GM12891 (cell line): Measurements from ENCODE around the gene MORN2.

Experiments used
- DNase-seq: peaks from one replicate; pipeline ENCODE4 v3.0.0; 2011; ENCODE audit warnings: low spot score; ENCODE audit not compliant: insufficient read length
- FAIRE-seq: peaks from 2 replicates; lab custom pipeline; 2011; peaks lifted over from hg19 to GRCh38; lab: Jason Lieb, UNC
- PAX5 ChIP-seq: IDR thresholded peaks from 2 replicates; pipeline ENCODE4 v1.6.1; 2011; ENCODE audit warnings: low read length, moderate library complexity, mild to moderate bottlenecking; ENCODE audit not compliant: insufficient read depth, severe bottlenecking
- POLR2A ChIP-seq: IDR thresholded peaks from 2 replicates; pipeline ENCODE4 v1.6.1; 2011; ENCODE audit warnings: low read depth, low read length, control low read depth
- POLR2AphosphoS5 ChIP-seq: IDR thresholded peaks from 2 replicates; pipeline ENCODE4 v1.6.1; 2011; ENCODE audit warnings: low read depth, low read length, control low read depth
- POU2F2 ChIP-seq: IDR thresholded peaks from 2 replicates; pipeline ENCODE4 v1.6.1; 2011; ENCODE audit warnings: low read depth, mild to moderate bottlenecking, control low read depth, low read length, moderate library complexity
- SPI1 ChIP-seq: IDR thresholded peaks from 2 replicates; pipeline ENCODE4 v1.6.1; 2011; ENCODE audit warnings: low read depth, low read length, control low read depth
- TAF1 ChIP-seq: IDR thresholded peaks from 2 replicates; pipeline ENCODE4 v1.6.1; 2011; ENCODE audit warnings: low read depth, low read length, control low read depth

The MORN2 gene

GRCh38 chr2:38912619-38913018, 36.8 kb downstream of the MORN2 start:
- TF ChIP-seq PAX5 (no peak), TAF1 (no peak), POLR2AphosphoS5 (no peak), POU2F2 (no peak), POLR2A (no peak), SPI1 (no peak)
- no peak for FAIRE-seq

GRCh38 chr2:38922389-38922788, 46.6 kb downstream of the MORN2 start:
- TF ChIP-seq POLR2AphosphoS5: no peak
- no peak for TF ChIP-seq POU2F2
- TF ChIP-seq SPI1: no peak
- no peak for TF ChIP-seq TAF1
- TF ChIP-seq POLR2A: no peak
- no peak for TF ChIP-seq PAX5
- no peak for DNase-seq
- no peak for FAIRE-seq

More at GRCh38 chr2:38912619-38913018, 36.8 kb downstream of the MORN2 start:
- no peak for DNase-seq

- TF ChIP-seq POLR2AphosphoS5: no peak
- TF ChIP-seq TAF1: no peak
- no peak for TF ChIP-seq SPI1
- TF ChIP-seq PAX5: no peak
- TF ChIP-seq POLR2A: no peak
- TF ChIP-seq POU2F2: no peak
- no peak for FAIRE-seq
- DNase-seq: no peak
Observed at GRCh38 chr2:38922902-38923301, 47.1 kb downstream of the MORN2 start.

GRCh38 chr2:38925982-38926381, 50.2 kb downstream of the MORN2 start:
- TF ChIP-seq POU2F2 (no peak), POLR2AphosphoS5 (no peak), TAF1 (no peak), PAX5 (no peak), POLR2A (no peak), SPI1 (no peak)
- no peak for DNase-seq
- FAIRE-seq: no peak

GRCh38 chr2:38930600-38930999, 54.8 kb downstream of the MORN2 start:
- FAIRE-seq: no peak
- no peak for TF ChIP-seq TAF1
- no peak for TF ChIP-seq SPI1
- no peak for TF ChIP-seq POLR2A
- no peak for TF ChIP-seq POU2F2
- no peak for TF ChIP-seq PAX5
- no peak for TF ChIP-seq POLR2AphosphoS5

More at GRCh38 chr2:38930600-38930999, 54.8 kb downstream of the MORN2 start:
- DNase-seq: no peak
